ENCODE results near the gene SUB1.
"Not testable (repeated sequence)": the region's sequence is repeated elsewhere in the genome, so short reads cannot be mapped to it uniquely, and the experiment has no call there.

Gene SUB1

GRCh38 chr5:32585446-32586275 is at the start of gene SUB1:
SUB1 (plus strand) TSS chr5:32585557; CDS start chr5:32588513, 2,956 bp downstream.
- peak; percentile 88 to 95 for DNase-seq (ENCODE audit: low read depth in 2 of 2)

DNA sequence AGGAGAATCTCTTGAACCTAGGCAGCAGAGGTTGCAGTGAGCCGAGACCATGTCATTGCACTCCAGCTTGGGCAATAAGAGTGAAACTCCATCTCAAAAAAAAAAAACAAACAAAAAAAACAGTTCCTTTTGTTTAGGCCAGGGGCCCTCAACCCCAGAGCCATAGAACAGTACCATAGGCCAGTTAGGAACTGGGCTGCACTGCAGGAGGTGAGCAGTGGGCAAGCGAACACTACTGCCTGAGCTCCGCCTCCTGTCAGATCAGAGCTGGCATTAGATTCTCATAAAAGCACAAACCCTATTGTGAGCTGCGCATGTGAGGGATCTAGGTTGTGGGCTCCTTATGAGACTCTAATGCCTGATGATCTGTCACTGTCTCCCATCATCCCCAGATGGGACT is 49.1 kb upstream of the SUB1 start:
- no peak for DNase-seq (ENCODE audit: low read depth in 2 of 2)

DNA sequence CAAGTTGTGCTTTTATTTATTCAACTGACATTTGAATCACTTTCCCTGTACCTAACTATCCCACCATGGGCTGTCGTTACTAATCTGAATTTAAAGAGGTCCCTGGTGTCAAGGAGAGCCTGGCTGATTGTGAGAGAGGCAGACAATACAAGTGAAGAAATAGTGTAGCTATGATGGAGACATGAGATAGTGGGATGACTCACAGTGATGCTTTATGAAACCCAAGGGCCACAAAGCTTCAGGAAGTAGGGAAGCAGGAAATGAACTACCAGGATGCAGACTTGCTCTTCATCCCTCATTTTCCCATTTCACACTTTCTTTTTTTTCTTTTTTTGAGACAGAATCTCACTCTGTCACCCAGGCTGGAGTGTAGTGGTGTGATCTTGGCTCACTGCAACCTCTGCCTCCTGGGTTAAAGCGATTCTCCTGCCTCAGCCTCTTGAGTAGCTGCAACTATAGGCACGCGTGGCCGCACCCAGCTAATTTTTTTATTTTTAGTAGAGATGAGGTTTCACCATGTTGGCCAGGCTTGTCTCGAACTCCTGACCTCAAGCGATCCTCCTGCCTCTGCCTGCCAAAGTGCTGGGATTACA is 47.8 kb upstream of the SUB1 start:
- not testable (repeated sequence) for DNase-seq (ENCODE audit: low read depth in 2 of 2)

GRCh38 chr5:32538031-32538547 is 47.3 kb upstream of the SUB1 start:
- peak; percentile 28 to 32 for DNase-seq (ENCODE audit: low read depth in 2 of 2)

- no peak for DNase-seq (ENCODE audit: low read depth in 2 of 2)
Observed at GRCh38 chr5:32539981-32540845, 45.1 kb upstream of the SUB1 start.

- DNase-seq (ENCODE audit: low read depth in 2 of 2) = no peak
Observed at GRCh38 chr5:32541241-32541640, 44.1 kb upstream of the SUB1 start.

- DNase-seq (ENCODE audit: low read depth in 2 of 2) = no peak
Observed at GRCh38 chr5:32542216-32543059, 42.9 kb upstream of the SUB1 start.

DNA sequence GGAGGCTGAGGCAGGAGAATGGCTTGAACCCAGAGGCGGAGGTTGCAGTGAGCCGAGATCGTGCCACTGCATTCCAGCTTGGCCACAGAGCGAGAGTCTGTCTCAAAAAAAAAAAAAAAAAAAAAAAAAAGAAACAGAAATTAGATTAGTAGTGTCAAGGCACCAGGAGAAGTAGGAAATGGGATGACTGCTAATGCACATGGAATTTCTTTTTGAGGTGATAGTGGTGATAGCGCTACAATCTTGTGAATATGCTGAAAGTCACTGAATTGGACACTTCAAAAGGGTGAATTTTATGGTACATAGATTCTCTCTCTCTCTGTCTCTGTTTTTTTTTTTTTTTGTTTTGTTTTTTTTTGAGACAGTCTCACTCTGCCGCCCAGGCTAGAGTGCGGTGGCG is 42.1 kb upstream of the SUB1 start:
- DNase-seq (ENCODE audit: low read depth in 2 of 2) = no peak

DNA sequence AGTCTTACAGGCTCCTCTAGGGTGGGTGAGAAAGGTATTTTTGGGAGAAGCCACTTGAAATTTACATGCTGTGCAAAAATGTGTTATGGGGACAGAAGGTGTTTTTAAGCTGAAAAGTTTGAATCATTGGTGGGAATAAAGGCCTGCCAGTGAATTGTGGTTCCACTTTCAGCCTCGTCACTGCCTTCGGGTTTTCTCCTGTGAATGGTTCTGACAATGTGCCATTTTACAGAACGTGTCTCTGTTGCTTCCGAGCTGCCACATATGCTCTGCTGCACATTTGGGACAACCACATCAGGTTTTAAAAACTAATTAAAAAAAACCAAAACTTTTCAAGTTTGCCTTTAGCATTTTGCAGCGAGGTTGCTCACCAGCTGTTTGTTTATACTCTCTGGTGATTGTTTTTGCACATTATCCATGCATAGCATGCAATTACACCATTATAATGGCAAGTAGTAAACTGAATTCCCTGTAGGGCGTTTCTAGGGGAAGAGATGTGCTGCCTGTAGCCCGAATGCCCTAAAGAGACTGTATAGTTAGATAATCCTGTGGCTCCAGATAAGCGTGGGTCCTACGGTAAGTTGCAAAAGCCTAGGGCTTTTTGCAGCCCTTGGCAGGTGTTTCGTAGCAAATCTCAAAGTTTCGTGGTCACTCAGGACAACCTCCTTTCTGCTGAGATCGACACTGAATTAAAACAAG is 40.1 kb upstream of the SUB1 start:
- DNase-seq (ENCODE audit: low read depth in 2 of 2) = no peak

- DNase-seq (ENCODE audit: low read depth in 2 of 2) = no peak
Observed at GRCh38 chr5:32551194-32551593, 34.2 kb upstream of the SUB1 start.

DNA sequence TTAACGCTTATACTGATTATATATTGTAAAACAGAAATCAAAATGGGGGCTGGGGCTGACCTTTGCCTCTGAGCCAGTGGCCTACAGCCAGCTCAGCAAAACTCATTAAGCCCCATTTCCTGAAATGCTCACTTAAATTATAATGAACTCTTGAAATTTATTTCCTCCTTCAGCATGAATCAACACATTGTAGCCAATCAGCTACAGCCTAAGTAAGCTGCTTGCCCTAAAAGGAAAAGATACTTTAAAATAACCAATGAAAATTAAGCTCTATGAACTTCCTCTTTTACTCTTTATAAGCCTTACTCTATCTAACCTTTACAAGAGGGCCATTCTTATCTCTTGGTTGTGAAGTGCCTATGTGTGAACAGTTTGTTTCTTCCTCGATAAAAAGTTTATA is 33.5 kb upstream of the SUB1 start:
- no peak for DNase-seq (ENCODE audit: low read depth in 2 of 2)

DNA sequence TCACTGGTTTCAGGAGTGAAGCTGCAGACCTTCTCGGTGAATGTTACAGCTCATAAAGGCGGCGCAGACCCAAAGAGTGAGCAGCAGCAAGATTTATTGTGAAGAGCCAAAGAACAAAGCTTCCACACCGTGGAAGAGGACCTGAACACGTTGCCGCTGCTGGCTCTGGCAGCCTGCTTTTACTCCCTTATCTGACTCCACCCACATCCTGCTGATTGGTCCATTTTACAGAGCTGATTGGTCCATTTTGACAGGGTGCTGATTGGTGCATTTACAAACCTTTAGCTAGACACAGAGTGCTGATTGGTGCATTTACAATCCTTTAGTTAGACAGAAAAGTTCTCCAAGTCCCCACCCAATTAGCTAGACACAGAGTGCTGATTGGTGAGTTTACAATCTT is 32.9 kb upstream of the SUB1 start:
- DNase-seq (ENCODE audit: low read depth in 2 of 2) = not testable (repeated sequence)

DNA sequence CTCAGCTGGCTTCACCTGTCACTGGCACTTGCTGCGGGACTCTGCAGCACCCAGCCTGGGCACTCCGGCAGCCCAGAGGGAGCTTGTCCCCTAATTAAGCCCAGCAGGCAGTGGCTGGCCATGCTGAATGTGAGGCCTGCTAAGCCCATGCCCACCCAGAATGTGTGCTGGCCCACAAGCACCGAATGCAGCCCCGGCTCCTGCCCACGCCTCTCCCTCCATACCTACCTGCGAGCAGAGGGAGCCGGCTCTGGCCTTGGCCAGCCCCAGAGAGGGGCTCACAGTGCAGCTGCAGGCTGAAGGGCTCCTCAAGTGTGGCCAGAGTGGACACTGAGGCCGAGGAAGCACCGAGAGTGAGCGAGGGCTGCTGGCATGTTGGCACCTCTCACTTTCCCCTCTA is 32.4 kb upstream of the SUB1 start:
- no peak for DNase-seq (ENCODE audit: low read depth in 2 of 2)

- not testable (repeated sequence) for DNase-seq (ENCODE audit: low read depth in 2 of 2)
Observed at GRCh38 chr5:32554181-32554780, 31.1 kb upstream of the SUB1 start.

GRCh38 chr5:32556543-32556942 is 28.8 kb upstream of the SUB1 start:
- not testable (repeated sequence) for DNase-seq (ENCODE audit: low read depth in 2 of 2)

DNA sequence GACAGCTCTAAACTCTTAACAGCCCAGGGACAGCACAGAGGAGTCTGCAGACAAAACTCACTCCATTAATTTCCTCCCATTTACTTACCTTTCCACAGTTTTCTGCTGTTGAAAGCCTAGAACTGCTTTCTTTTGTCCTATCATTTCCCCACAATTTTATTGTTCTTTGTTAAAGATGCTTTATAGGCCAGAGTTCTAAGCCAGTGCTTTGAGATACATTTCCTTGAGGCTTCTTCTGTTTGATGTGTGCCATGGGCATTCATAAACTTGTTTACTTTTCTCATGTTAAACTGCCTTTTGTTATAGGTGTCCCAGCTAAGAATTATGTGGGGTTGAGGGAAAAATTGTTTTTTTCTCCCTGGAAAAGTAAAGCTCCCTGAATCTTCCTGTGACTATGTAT is 25.9 kb upstream of the SUB1 start:
- DNase-seq (ENCODE audit: low read depth in 2 of 2) = no peak

DNA sequence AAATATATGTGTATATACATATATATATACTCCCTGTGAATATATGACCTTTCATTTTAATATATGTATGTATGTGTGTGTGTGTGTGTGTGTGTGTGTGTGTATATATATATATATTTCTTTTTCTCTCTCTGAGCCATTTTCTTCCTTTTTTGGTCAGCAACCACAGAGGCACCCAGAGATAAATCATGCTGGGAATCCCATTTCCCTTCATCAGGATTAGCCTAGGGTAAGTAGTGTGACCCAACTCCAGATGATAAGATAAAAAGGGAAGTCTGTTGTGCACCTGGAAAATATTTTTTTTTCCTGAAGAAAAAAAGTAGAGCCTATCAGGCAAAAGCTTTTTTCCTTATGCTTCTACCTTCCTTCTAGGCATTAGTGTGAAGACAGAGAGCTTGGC is 25.4 kb upstream of the SUB1 start:
- no peak for DNase-seq (ENCODE audit: low read depth in 2 of 2)

GRCh38 chr5:32562056-32562455 is 23.3 kb upstream of the SUB1 start:
- no peak for DNase-seq (ENCODE audit: low read depth in 2 of 2)

GRCh38 chr5:32562843-32563242 is 22.5 kb upstream of the SUB1 start:
- no peak for DNase-seq (ENCODE audit: low read depth in 2 of 2)

DNA sequence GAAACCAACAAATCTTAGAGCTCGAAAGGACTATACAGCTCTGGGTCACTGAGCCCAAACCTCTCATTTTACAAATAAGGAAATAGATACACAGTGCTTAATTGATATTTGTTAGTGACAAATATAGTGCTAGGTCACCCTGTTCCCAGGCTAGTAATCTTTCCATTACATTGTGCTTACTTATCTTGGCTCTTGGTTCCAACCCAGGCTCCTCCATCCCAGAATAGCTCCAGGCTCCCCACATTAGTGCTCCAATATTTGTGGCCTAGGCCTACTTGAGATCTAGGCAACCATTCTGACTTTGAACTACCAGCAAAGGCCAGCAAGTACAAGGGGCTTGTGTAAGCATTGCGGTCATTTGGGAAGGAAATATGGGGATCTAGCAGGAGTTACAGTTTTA is 21.7 kb upstream of the SUB1 start:
- no peak for DNase-seq (ENCODE audit: low read depth in 2 of 2)
